Mammary epithelial cell (primary cell): ENCODE data around the gene NDUFB7.

ENCODE experiments used
- CTCF ChIP-seq, 2 donors: IDR thresholded peaks in 1 of 2; conservative IDR thresholded peaks in 1 of 2; 2 replicates each; pipeline ENCODE4 v1.5.1; 2011 to 2012; ENCODE audit warnings: inconsistent platforms in 2 of 2, low read length in 2 of 2, mild to moderate bottlenecking in 2 of 2, control low read depth in 1 of 2, low read depth in 1 of 2; ENCODE audit not compliant: insufficient read depth in 1 of 2; ENCODE audit errors: extremely low read depth in 1 of 2
- EZH2 ChIP-seq: IDR thresholded peaks from 2 replicates; pipeline ENCODE4 v1.6.1; 2012; ENCODE audit warnings: low read length, inconsistent platforms, borderline replicate concordance

- TF ChIP-seq CTCF (conservative IDR thresholded peaks at IDR 0.05 in 1 of 2, IDR thresholded peaks at IDR 0.05 in 1 of 2; ENCODE audit: extremely low read depth in 1 of 2, insufficient read depth in 1 of 2, low read depth in 1 of 2, low read length in 2 of 2) (no peak), EZH2 (no peak)
Observed at GRCh38 chr19:14606627-14607026, 34.8 kb upstream of the NDUFB7 start.
